Renal cortical epithelial cell (primary cell): ENCODE results near the gene DPEP2NB. TPM values are rescaled to one million over a fixed set of nuclear protein-coding genes. Genes with fewer than 3 reads are reported as not detected.

Experiments used
- total RNA-seq: library from RNA; depleted of rRNA; stranded (reverse); fragments of >200 nt; gene quantifications from 2 replicates; pipeline ENCODE4 v1.2.3, GENCODE V29; 2014

Gene DPEP2NB
- total RNA-seq, 1 donor from 2014 or later, result not detected

Other genes with a start within 250 kb of the DPEP2NB start
- 2.4 and 11.0 TPM in 2 replicates for gene RANBP10, start 209.4 kb downstream of the DPEP2NB start, total RNA-seq
- gene TSNAXIP1, start 209.0 kb downstream of the DPEP2NB start, total RNA-seq, result under 0.01 and 4.8 TPM in 2 replicates
- 19.6 and 36.1 TPM in 2 replicates for gene THAP11, start 173.6 kb downstream of the DPEP2NB start, total RNA-seq
- gene NUTF2, start 169.0 kb downstream of the DPEP2NB start, total RNA-seq, result 204 and 241 TPM in 2 replicates
- gene CENPT, start 168.2 kb downstream of the DPEP2NB start, total RNA-seq, result 34.7 and 37.2 TPM in 2 replicates
- 48.4 and 62.9 TPM in 2 replicates for gene EDC4, start 142.9 kb downstream of the DPEP2NB start, total RNA-seq
- not detected in 2 replicates for gene NRN1L, start 131.0 kb downstream of the DPEP2NB start, total RNA-seq
- 14.8 and 39.7 TPM in 2 replicates for gene PSKH1, start 122.7 kb downstream of the DPEP2NB start, total RNA-seq
- 0.15 and 0.69 TPM in 2 replicates for gene CTRL, start 84.0 kb downstream of the DPEP2NB start, total RNA-seq
- 26.4 and 143 TPM in 2 replicates for gene PSMB10, start 79.1 kb downstream of the DPEP2NB start, total RNA-seq
- gene LCAT, start 71.8 kb downstream of the DPEP2NB start, total RNA-seq, result 2.1 and 5.8 TPM in 2 replicates
- 42.0 and 104 TPM in 2 replicates for gene SLC12A4, start 47.3 kb downstream of the DPEP2NB start, total RNA-seq
- gene DPEP3, start 35.4 kb downstream of the DPEP2NB start, total RNA-seq, result not detected in 2 replicates
- gene DPEP2, start 16.4 kb downstream of the DPEP2NB start, total RNA-seq, result not detected in 2 replicates
- 12.9 TPM in 2 replicates for gene DDX28, start 7.3 kb upstream of the DPEP2NB start, total RNA-seq
- 19.0 and 23.8 TPM in 2 replicates for gene DUS2, start 7.4 kb upstream of the DPEP2NB start, total RNA-seq
- 6.1 and 17.4 TPM in 2 replicates for gene NFATC3, start 69.5 kb upstream of the DPEP2NB start, total RNA-seq
- gene ESRP2, start 220.2 kb upstream of the DPEP2NB start, total RNA-seq, result 11.5 and 13.9 TPM in 2 replicates
- gene PLA2G15, start 229.5 kb upstream of the DPEP2NB start, total RNA-seq, result 19.3 and 50.1 TPM in 2 replicates
- gene SLC7A6, start 248.6 kb upstream of the DPEP2NB start, total RNA-seq, result 7.1 and 20.0 TPM in 2 replicates